GM21526 (cell line): ENCODE measurements around the gene ERI2.

Source experiments
- ATAC-seq: cut with Tn5 transposase; IDR thresholded peaks from one replicate; pipeline ENCODE4 v1.9.1; 2021; ENCODE audit warnings: moderate library complexity; ENCODE audit not compliant: unreplicated experiment, low FRiP score

Gene ERI2

GRCh38 chr16:20806168-20807050 lies at the start of gene ERI2, which contains the start of gene REXO5:
Gene ERI2, minus strand, starts transcription at chr16:20806472. Its CDS starts 42 bp downstream, at chr16:20806430.
Gene REXO5, plus strand, starts transcription at chr16:20806527. Its CDS starts 427 bp downstream, at chr16:20806954.
- ATAC-seq: peak; percentile 74

GRCh38 chr16:20854963-20855362 lies 48.7 kb upstream of the ERI2 start:
- no peak for ATAC-seq

- ATAC-seq: no peak
Observed at GRCh38 chr16:20853981-20854620, 47.8 kb upstream of the ERI2 start.

- ATAC-seq: no peak
Observed at GRCh38 chr16:20853143-20853542, 46.9 kb upstream of the ERI2 start.

GRCh38 chr16:20851601-20852000 lies 45.3 kb upstream of the ERI2 start:
- no peak for ATAC-seq

GRCh38 chr16:20850981-20851380 lies 44.7 kb upstream of the ERI2 start:
- ATAC-seq: no peak

GRCh38 chr16:20849589-20850390 lies 43.5 kb upstream of the ERI2 start:
- no peak for ATAC-seq

GRCh38 chr16:20847550-20847949 lies 41.3 kb upstream of the ERI2 start:
- ATAC-seq: no peak

GRCh38 chr16:20846551-20846950 lies 40.3 kb upstream of the ERI2 start:
- no peak for ATAC-seq

GRCh38 chr16:20846030-20846429 lies 39.8 kb upstream of the ERI2 start:
- ATAC-seq: no peak

- ATAC-seq: no peak
Observed at GRCh38 chr16:20844588-20844987, 38.3 kb upstream of the ERI2 start.

GRCh38 chr16:20844054-20844453 lies 37.8 kb upstream of the ERI2 start:
- no peak for ATAC-seq

GRCh38 chr16:20839504-20839903 lies 33.2 kb upstream of the ERI2 start:
- no peak for ATAC-seq

GRCh38 chr16:20838240-20838639 lies 32.0 kb upstream of the ERI2 start:
- ATAC-seq: no peak

- ATAC-seq: no peak
Observed at GRCh38 chr16:20833086-20833485, 26.8 kb upstream of the ERI2 start.

GRCh38 chr16:20830372-20830771 lies 24.1 kb upstream of the ERI2 start:
- ATAC-seq: no peak

GRCh38 chr16:20829536-20829935 lies 23.3 kb upstream of the ERI2 start:
- no peak for ATAC-seq

GRCh38 chr16:20826039-20826566 lies 19.8 kb upstream of the ERI2 start:
- ATAC-seq: no peak

- no peak for ATAC-seq
Observed at GRCh38 chr16:20822521-20823325, 16.5 kb upstream of the ERI2 start.

GRCh38 chr16:20821682-20822081 lies 15.4 kb upstream of the ERI2 start:
- ATAC-seq: no peak
